Measurements from ENCODE around the gene ZNF66. TPM values are rescaled to one million over a fixed set of nuclear protein-coding genes. Genes with fewer than 3 reads are reported as not detected.

Gene ZNF66
- total and polyA plus RNA-seq, 2 donors, result 2.8 to 6.1 TPM

Other genes with a start within 250 kb of the ZNF66 start
- 28.2 TPM for gene ZNF737, start 210.5 kb upstream of the ZNF66 start, total RNA-seq
- 10.4 TPM for gene ZNF737, start 210.5 kb upstream of the ZNF66 start, polyA plus RNA-seq
- gene ZNF626, start 114.7 kb upstream of the ZNF66 start, total RNA-seq, result 17.2 TPM
- gene ZNF626, start 114.7 kb upstream of the ZNF66 start, polyA plus RNA-seq, result 10.0 TPM
- 15.8 TPM for gene ZNF85, start 146.9 kb downstream of the ZNF66 start, total RNA-seq
- gene ZNF85, start 146.9 kb downstream of the ZNF66 start, polyA plus RNA-seq, result 19.3 TPM
- 15.0 TPM for gene ZNF430, start 244.4 kb downstream of the ZNF66 start, total RNA-seq
- gene ZNF430, start 244.4 kb downstream of the ZNF66 start, polyA plus RNA-seq, result 7.2 TPM